Endothelial cell of umbilical vein (primary cell): Measurements from ENCODE around the gene INMT. TPM values are rescaled to one million over a fixed set of nuclear protein-coding genes. Genes with fewer than 3 reads are reported as not detected.

Experiments
- BruUV-seq: library from RNA; stranded (reverse); fragments of 400-500 nt; replicated peaks from 2 replicates; lab custom pipeline; 2021; lab: Mats Ljungman, UMichigan
- CTCF ChIA-PET: fragments of 300-600, 350-600 bp; sonication (Branson Sonifier 250); formaldehyde crosslinking; loops from one replicate; lab custom pipeline; 2021; ENCODE audit warnings: antibody characterized with exemption, inconsistent platforms; lab: Charles Lee
- POLR2A ChIA-PET: fragments of 300-600, 350-600 bp; sonication (Branson Sonifier 250); formaldehyde crosslinking; loops from one replicate; lab custom pipeline; 2021; ENCODE audit warnings: antibody characterized with exemption, inconsistent platforms; lab: Charles Lee
- DNase-seq: peaks from one replicate; pipeline ENCODE4 v3.0.0-alpha.2; 2011; ENCODE audit warnings: low read depth, low spot score
- FAIRE-seq: peaks from 2 replicates; lab custom pipeline; 2011; peaks lifted over from hg19 to GRCh38; lab: Jason Lieb, UNC
- H2AFZ ChIP-seq: 2 replicates; pipeline ENCODE4 v1.6.0; 2012; ENCODE audit warnings: low read depth, low read length, control low read depth, inconsistent platforms
- H3K27ac ChIP-seq: 2 replicates; pipeline ENCODE4 v1.5.1; 2011; ENCODE audit warnings: low read depth, mild to moderate bottlenecking, control low read depth, low read length, moderate library complexity; ENCODE audit not compliant: insufficient read depth
- H3K27me3 ChIP-seq, 2 experiments: 2 replicates each; pipeline versions ENCODE4 v1.6.0 to v1.6.1; 2011; ENCODE audit warnings: low read length in 2 of 2, mixed read lengths in 1 of 2; ENCODE audit not compliant: control insufficient read depth in 2 of 2, insufficient read depth in 2 of 2
- H3K36me3 ChIP-seq, 2 experiments: 2 replicates in 1 of 2; 3 replicates in 1 of 2; pipeline ENCODE4 v1.5.1; 2011; ENCODE audit warnings: low read length in 2 of 2, mild to moderate bottlenecking in 1 of 2, moderate library complexity in 1 of 2; ENCODE audit not compliant: control insufficient read depth in 2 of 2, insufficient read depth in 2 of 2; ENCODE audit errors: extremely low read depth in 1 of 2
- H3K4me1 ChIP-seq: 3 replicates; pipeline ENCODE4 v1.5.1; 2011; ENCODE audit warnings: mild to moderate bottlenecking, low read length; ENCODE audit not compliant: control insufficient read depth, insufficient read depth; ENCODE audit errors: extremely low read depth
- H3K4me2 ChIP-seq: 2 replicates; pipeline ENCODE4 v1.6.1; 2011; ENCODE audit warnings: low read length, control low read depth, mixed read lengths; ENCODE audit not compliant: insufficient read depth
- H3K4me3 ChIP-seq, 3 experiments: fragments of 200-600 bp in 1 of 3; sonication (generic), shearing (Covaris generic) in 1 of 3; replicated peaks in 1 of 3; 2 replicates each; pipeline ENCODE4 v1.5.1; 2011 to 2016; ENCODE audit warnings: control low read depth in 3 of 3, low read length in 3 of 3, mild to moderate bottlenecking in 2 of 3, inconsistent platforms in 1 of 3, low read depth in 1 of 3, moderate library complexity in 1 of 3; ENCODE audit not compliant: insufficient read depth in 1 of 3
- H3K79me2 ChIP-seq: 2 replicates; pipeline ENCODE4 v1.6.0; 2012; ENCODE audit warnings: low read length, inconsistent platforms; ENCODE audit not compliant: control insufficient read depth, insufficient read depth
- H3K9ac ChIP-seq: replicated peaks from 2 replicates; pipeline ENCODE3; 2011; ENCODE audit warnings: low read length, control low read depth; ENCODE audit not compliant: insufficient read depth; ENCODE audit errors: extremely low read depth
- H3K9me1 ChIP-seq: replicated peaks from 3 replicates; pipeline ENCODE4 v1.6.0; 2011; ENCODE audit warnings: mild to moderate bottlenecking, low read length; ENCODE audit not compliant: control insufficient read depth, insufficient read depth; ENCODE audit errors: extremely low read depth
- H3K9me3 ChIP-seq: replicated peaks from 2 replicates; pipeline ENCODE4 v1.5.1; 2012; ENCODE audit warnings: low read length, inconsistent platforms; ENCODE audit not compliant: control insufficient read depth, insufficient read depth
- H4K20me1 ChIP-seq: replicated peaks from 2 replicates; pipeline ENCODE3; 2011; ENCODE audit warnings: mild to moderate bottlenecking, low read length; ENCODE audit not compliant: control insufficient read depth, insufficient read depth; ENCODE audit errors: extremely low read depth
- EZH2 ChIP-seq: IDR thresholded peaks from 2 replicates; pipeline ENCODE4 v1.6.1; 2012; ENCODE audit warnings: borderline replicate concordance, low read depth, mild to moderate bottlenecking, moderate library complexity, low read length, inconsistent platforms; ENCODE audit not compliant: severe bottlenecking
- FOS ChIP-seq: IDR thresholded peaks from 2 replicates; pipeline ENCODE4 v1.6.1; 2011; ENCODE audit warnings: mild to moderate bottlenecking, low read length, moderate library complexity, borderline replicate concordance; ENCODE audit not compliant: insufficient read depth
- GATA2 ChIP-seq: IDR thresholded peaks from 2 replicates; pipeline ENCODE4 v1.7.0; 2011; ENCODE audit warnings: low read depth, mild to moderate bottlenecking, moderate library complexity, mixed read lengths, low read length; ENCODE audit not compliant: insufficient read length, insufficient read depth
- JUN ChIP-seq: IDR thresholded peaks from 2 replicates; pipeline ENCODE4 v1.6.1; 2011; ENCODE audit warnings: borderline replicate concordance, low read depth; ENCODE audit not compliant: insufficient read length, insufficient read depth
- MYC ChIP-seq: IDR thresholded peaks from one replicate; pipeline ENCODE4 v1.6.1; 2011; ENCODE audit warnings: mild to moderate bottlenecking, low read depth, low read length
- POLR2A ChIP-seq: IDR thresholded peaks from 2 replicates; pipeline ENCODE4 v1.6.1; 2012; ENCODE audit warnings: low read depth, mild to moderate bottlenecking, control low read depth, low read length
- POLR2AphosphoS5 ChIP-seq: IDR thresholded peaks from 2 replicates; pipeline ENCODE4 v1.6.1; 2012; ENCODE audit warnings: low read depth, mild to moderate bottlenecking, control low read depth, low read length, moderate library complexity; ENCODE audit not compliant: insufficient read depth
- dilution Hi-C: fragments of 300-500 bp; cut with MboI; formaldehyde crosslinking; loops from one replicate; pipeline ENCODE4 v1.15.0; 2019; ENCODE audit warnings: low sequenced_read_pairs; ENCODE audit not compliant: extremely low pct_ligation_motif_present
- intact Hi-C: fragments of 100-400 bp; cut with micrococcal nuclease; formaldehyde crosslinking; loops from one replicate; pipeline ENCODE4 v1.10.0; 2022
- polyA plus RNA-seq, 4 experiments: library from polyadenylated mRNA; depleted of rRNA in 3 of 4; stranded (reverse) in 3 of 4; unstranded in 1 of 4; fragments of >200 nt; gene quantifications; 2 replicates each; pipeline versions ENCODE4 v1.2.1 to v1.2.3, GENCODE V29; 2011 to 2012; ENCODE audit warnings: missing spikeins in 1 of 4
- total RNA-seq: library from RNA; stranded (reverse); gene quantifications from 2 replicates; pipeline ENCODE4 v1.2.3, GENCODE V29; 2021
- TF ChIP-seq, protein P1 (sequence below), 2 donors: IDR thresholded peaks; 1 replicate in 1 of 2; 2 replicates in 1 of 2; pipeline ENCODE4 v1.5.1; 2011; ENCODE audit warnings: low read length in 2 of 2, mild to moderate bottlenecking in 2 of 2, moderate library complexity in 2 of 2, control low read depth in 1 of 2, inconsistent platforms in 1 of 2, low read depth in 1 of 2; ENCODE audit not compliant: insufficient read depth in 1 of 2; ENCODE audit errors: extremely low read depth in 1 of 2
- TF ChIP-seq, protein P2 (sequence below): IDR thresholded peaks from 2 replicates; pipeline ENCODE4 v1.6.1; 2011; ENCODE audit not compliant: insufficient read depth, insufficient read length

INMT gene
- total and polyA plus RNA-seq, 2 donors (not counting 3 experiments of a cell fraction or from before 2014, with no cell fraction given): not detected

DNA sequence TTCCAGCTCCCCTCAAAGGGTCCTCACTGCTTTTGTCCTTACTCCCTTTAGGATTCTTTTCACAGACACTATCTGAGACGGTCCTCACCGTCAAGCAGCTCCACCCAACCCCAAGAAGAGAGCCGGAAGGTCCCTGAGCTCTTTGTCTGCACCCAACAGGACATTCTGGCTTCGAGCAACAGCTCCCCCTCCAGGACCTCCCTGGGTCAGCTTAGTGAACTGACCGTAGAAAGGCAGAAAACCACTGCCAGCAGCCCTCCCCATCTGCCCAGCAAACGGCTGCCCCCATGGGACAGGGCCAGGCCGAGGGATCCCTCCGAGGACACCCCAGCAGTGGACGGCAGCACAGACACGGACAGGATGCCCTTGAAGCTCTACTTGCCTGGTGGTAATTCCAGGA lies 39.2 kb downstream of the INMT start:
- Histone ChIP-seq H3K9ac (no peak overlapping the region), H3K9me1 (no peaks in the 10 kb centered on the region), H3K4me3 (no peak overlapping the region), H3K36me3 (peaks cover 0 to 3% of the 10 kb centered on the region in 2 experiments), H3K9me3 (no peaks in the 10 kb centered on the region), H3K27me3 (no peaks in the 10 kb centered on the region), H4K20me1 (no peaks in the 10 kb centered on the region), H3K27ac (no peak overlapping the region), H3K79me2 (no peaks in the 10 kb centered on the region), H3K4me1 (peaks cover 14% of the 10 kb centered on the region), H3K4me2 (no peak overlapping the region), H2AFZ (no peak overlapping the region)
- ChIA-PET POLR2A (no interaction called here), CTCF (interaction anchor here (0.7 to 2.0 kb wide), 5 partner anchors 8 to 343 kb away, joined by 3 to 9 read pairs (median 4); no protein-coding TSS in a partner anchor)
- BruUV-seq: no TSS peak
- TF ChIP-seq, protein P1, sequence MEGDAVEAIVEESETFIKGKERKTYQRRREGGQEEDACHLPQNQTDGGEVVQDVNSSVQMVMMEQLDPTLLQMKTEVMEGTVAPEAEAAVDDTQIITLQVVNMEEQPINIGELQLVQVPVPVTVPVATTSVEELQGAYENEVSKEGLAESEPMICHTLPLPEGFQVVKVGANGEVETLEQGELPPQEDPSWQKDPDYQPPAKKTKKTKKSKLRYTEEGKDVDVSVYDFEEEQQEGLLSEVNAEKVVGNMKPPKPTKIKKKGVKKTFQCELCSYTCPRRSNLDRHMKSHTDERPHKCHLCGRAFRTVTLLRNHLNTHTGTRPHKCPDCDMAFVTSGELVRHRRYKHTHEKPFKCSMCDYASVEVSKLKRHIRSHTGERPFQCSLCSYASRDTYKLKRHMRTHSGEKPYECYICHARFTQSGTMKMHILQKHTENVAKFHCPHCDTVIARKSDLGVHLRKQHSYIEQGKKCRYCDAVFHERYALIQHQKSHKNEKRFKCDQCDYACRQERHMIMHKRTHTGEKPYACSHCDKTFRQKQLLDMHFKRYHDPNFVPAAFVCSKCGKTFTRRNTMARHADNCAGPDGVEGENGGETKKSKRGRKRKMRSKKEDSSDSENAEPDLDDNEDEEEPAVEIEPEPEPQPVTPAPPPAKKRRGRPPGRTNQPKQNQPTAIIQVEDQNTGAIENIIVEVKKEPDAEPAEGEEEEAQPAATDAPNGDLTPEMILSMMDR (IDR thresholded peaks at IDR 0.05; ENCODE audit: extremely low read depth in 1 of 2, insufficient read depth in 1 of 2, low read depth in 1 of 2, low read length in 2 of 2): no peak
- TF ChIP-seq EZH2 (no peak), POLR2AphosphoS5 (no peak), JUN (no peak), GATA2 (no peak), MYC (no peak), FOS (no peak), POLR2A (no peak)
- TF ChIP-seq, protein P2, sequence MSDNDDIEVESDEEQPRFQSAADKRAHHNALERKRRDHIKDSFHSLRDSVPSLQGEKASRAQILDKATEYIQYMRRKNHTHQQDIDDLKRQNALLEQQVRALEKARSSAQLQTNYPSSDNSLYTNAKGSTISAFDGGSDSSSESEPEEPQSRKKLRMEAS: no peak
- intact Hi-C loops (no loop called here), dilution Hi-C loops (no loop called here)
- FAIRE-seq (no peak), DNase-seq (no peak)
